Measurements from ENCODE around the gene SDHAF3.

DNA sequence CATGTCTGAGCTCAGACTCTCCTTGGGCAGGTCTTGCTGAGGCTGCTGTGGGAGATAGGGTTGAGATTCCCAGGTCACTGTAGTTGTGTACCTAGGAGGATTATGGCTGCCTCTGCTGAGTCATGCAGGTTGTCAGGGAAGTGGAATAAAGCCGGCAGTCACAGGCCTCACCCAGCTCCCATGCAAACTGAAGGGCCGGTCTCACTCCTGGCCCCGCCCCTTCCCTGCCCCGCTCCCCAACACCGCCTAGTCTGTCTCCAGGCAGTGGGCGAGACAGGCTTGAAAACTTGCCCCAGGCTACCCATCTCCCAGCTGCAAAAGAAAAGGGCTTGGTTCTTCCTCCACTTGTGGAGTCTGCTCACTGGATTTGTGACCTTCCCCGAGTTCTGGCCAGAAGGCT lies 41.6 kb upstream of the SDHAF3 start:
- TF ChIP-seq, protein P1, sequence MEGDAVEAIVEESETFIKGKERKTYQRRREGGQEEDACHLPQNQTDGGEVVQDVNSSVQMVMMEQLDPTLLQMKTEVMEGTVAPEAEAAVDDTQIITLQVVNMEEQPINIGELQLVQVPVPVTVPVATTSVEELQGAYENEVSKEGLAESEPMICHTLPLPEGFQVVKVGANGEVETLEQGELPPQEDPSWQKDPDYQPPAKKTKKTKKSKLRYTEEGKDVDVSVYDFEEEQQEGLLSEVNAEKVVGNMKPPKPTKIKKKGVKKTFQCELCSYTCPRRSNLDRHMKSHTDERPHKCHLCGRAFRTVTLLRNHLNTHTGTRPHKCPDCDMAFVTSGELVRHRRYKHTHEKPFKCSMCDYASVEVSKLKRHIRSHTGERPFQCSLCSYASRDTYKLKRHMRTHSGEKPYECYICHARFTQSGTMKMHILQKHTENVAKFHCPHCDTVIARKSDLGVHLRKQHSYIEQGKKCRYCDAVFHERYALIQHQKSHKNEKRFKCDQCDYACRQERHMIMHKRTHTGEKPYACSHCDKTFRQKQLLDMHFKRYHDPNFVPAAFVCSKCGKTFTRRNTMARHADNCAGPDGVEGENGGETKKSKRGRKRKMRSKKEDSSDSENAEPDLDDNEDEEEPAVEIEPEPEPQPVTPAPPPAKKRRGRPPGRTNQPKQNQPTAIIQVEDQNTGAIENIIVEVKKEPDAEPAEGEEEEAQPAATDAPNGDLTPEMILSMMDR (IDR thresholded peaks at IDR 0.05) = no peak
- TF ChIP-seq POLR2AphosphoS5 (IDR thresholded peaks at IDR 0.05) = no peak
